ENCODE data around the gene DAB1. TPM values are rescaled to one million over a fixed set of nuclear protein-coding genes. Genes with fewer than 3 reads are reported as not detected.

DAB1 gene
- total RNA-seq, 4 donors from 2014 or later, result 0.48 to 1.1 (median 0.70) TPM

DNA sequence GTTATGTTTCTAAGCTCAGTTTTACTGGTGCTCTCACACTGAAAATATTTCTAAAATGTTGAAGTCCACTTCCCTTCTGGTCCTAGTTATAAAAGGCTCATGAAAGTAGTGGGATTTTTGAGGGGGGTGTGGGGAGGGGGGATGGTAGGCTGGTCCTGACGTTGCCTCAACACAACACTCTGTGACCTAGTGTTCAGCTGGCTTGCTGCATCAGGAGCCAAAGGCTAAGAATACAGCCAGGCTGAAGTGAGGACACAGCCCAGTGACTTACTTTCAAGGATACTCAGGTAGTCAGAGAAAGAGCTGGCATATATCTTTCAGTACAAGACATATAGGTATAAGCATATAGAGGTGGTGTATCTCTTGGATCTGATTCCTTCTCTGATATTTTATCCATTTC lies 306.1 kb downstream of the DAB1 start:
- ATAC-seq (ENCODE audit: low FRiP score) (no peak), DNase-seq (ENCODE audit: low spot score) (no peak)
- TF ChIP-seq, protein P1, sequence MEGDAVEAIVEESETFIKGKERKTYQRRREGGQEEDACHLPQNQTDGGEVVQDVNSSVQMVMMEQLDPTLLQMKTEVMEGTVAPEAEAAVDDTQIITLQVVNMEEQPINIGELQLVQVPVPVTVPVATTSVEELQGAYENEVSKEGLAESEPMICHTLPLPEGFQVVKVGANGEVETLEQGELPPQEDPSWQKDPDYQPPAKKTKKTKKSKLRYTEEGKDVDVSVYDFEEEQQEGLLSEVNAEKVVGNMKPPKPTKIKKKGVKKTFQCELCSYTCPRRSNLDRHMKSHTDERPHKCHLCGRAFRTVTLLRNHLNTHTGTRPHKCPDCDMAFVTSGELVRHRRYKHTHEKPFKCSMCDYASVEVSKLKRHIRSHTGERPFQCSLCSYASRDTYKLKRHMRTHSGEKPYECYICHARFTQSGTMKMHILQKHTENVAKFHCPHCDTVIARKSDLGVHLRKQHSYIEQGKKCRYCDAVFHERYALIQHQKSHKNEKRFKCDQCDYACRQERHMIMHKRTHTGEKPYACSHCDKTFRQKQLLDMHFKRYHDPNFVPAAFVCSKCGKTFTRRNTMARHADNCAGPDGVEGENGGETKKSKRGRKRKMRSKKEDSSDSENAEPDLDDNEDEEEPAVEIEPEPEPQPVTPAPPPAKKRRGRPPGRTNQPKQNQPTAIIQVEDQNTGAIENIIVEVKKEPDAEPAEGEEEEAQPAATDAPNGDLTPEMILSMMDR (IDR thresholded peaks at IDR 0.05), result no peak

DNA sequence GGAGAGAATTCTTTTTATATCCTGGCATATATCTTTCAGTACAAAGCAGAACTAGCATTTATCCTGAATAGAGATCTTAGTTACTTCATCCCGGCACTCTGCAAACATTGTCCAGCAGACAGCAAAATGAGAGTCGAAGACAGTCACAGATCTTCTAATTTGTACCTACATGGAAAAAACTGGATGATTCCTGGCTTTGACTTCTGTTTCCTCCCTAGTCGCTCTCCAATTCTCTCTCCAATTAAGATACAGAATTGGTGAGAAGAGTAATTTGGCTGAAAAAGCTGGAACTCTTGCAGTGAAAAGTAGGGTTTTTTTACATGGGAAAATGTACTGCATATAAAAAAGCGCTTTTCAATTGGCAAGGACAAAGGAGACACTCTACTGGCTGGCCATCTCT lies 307.0 kb downstream of the DAB1 start:
- TF ChIP-seq, protein P1 (IDR thresholded peaks at IDR 0.05), result no peak
- ATAC-seq (ENCODE audit: low FRiP score), result no peak
- no peak for DNase-seq (ENCODE audit: low spot score)

GRCh38 chr1:57115030-57115614 lies 308.7 kb downstream of the DAB1 start:
- ATAC-seq (ENCODE audit: low FRiP score), result no peak
- TF ChIP-seq, protein P1 (IDR thresholded peaks at IDR 0.05), result no peak
- DNase-seq (ENCODE audit: low spot score), result no peak

DNA sequence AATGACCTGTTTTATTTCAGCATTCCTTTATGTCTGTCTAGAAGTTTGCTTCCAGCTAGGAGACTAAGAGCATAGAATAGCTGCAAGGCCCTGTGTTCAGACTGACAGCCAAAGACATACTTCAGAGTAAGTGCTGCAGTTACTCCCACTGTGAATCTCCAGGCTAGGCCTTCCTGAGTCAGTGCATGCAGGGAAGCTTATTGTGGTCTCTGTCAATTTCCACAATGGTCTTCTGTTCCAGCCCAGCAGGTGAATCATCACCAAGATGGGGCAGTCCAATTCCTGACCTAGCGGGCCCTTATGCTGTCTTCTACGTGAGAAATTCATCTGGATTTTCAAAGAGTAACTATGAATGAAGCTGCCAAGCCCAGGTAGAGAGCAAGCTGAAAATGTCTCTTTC lies 311.7 kb downstream of the DAB1 start:
- DNase-seq (ENCODE audit: low spot score), result no peak
- no peak for ATAC-seq (ENCODE audit: low FRiP score)
- TF ChIP-seq, protein P1 (IDR thresholded peaks at IDR 0.05), result no peak

GRCh38 chr1:57111175-57111574 lies 312.7 kb downstream of the DAB1 start:
- DNase-seq (ENCODE audit: low spot score) (no peak), ATAC-seq (ENCODE audit: low FRiP score) (no peak)
- TF ChIP-seq, protein P1 (IDR thresholded peaks at IDR 0.05), result no peak

- TF ChIP-seq, protein P1 (IDR thresholded peaks at IDR 0.05), result no peak
- DNase-seq (ENCODE audit: low spot score), result no peak
- ATAC-seq (ENCODE audit: low FRiP score), result no peak
Measured at GRCh38 chr1:57109883-57110282, 314.0 kb downstream of the DAB1 start.

DNA sequence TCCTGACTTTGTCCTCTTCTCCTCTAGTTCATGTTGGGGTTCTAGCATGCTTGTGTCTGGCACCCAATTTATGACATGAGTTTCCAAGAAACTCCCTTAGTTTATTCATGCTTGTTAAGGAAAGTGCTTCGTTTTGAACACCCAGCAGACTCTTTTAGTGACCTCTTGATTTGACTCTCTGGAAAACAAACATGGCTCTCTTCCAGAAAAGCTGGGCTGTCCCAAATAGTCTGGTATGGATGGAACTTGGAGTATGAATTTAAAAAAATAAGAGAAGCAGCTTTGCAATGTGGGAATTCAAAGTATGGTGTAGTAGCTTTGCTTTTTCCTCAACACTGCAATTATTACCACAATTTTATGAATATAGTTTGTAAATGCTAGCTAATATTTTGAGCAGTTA lies 314.6 kb downstream of the DAB1 start:
- ATAC-seq (ENCODE audit: low FRiP score), result no peak
- TF ChIP-seq, protein P1 (IDR thresholded peaks at IDR 0.05), result no peak
- no peak for DNase-seq (ENCODE audit: low spot score)

All from omental fat pad (tissue), 4 donors.